ACHN (cell line): ENCODE data around the gene ABCA2.

Experiments used
- DNase-seq: peaks from one replicate; pipeline ENCODE4 v3.0.0-alpha.2; 2015
- in situ Hi-C: cut with HindIII; loops from 2 replicates; pipeline ENCODE4 v1.10.0; 2017; ENCODE audit warnings: low sequenced_read_pairs, low pct_ligation_motif_present, low pct_unique_long_range_greater_than_20kb

The ABCA2 gene

GRCh38 chr9:136978073-136978864 is 49.8 kb downstream of the ABCA2 start:
- peak; percentile 31 for DNase-seq
- in situ Hi-C loops, result no loop called here

DNA sequence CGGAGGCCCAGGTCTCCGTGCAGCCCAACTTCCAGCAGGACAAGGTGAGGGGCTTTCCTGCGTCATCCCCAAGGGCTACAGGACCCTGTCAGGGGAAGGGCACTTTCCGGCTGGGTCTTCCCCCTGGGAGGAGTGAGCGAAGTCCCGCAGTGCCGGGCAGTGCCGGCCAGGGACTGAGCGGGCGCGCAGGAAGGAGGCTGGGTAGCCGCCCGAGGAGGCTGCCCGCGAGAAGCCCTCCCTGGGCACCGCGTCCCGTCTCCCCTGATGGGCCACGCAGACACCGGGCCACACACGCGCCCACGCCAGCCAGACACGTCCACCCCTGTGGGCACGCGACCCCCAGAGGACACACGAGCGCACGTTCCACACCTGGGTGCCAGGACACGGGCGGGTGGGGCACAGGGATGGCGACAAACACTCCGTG is 50.4 kb downstream of the ABCA2 start:
- in situ Hi-C loops, result no loop called here
- no peak for DNase-seq

GRCh38 chr9:136977223-136977622 is 50.8 kb downstream of the ABCA2 start, which contains the start of gene PTGDS:
PTGDS (plus strand) TSS chr9:136977504; CDS start chr9:136977579, 75 bp downstream.
- no peak for DNase-seq
- in situ Hi-C loops, result no loop called here

GRCh38 chr9:136975644-136976043 is 52.4 kb downstream of the ABCA2 start:
- in situ Hi-C loops, result no loop called here
- no peak for DNase-seq

- in situ Hi-C loops, result no loop called here
- no peak for DNase-seq
Measured at GRCh38 chr9:136974817-136975535, 53.1 kb downstream of the ABCA2 start.

- in situ Hi-C loops, result no loop called here
- no peak for DNase-seq
Measured at GRCh38 chr9:136973618-136974617, 54.1 kb downstream of the ABCA2 start.

GRCh38 chr9:136972743-136973142 is 55.3 kb downstream of the ABCA2 start:
- in situ Hi-C loops, result no loop called here
- DNase-seq, result no peak

- in situ Hi-C loops, result no loop called here
- no peak for DNase-seq
Measured at GRCh38 chr9:136972335-136972734, 55.7 kb downstream of the ABCA2 start.

DNA sequence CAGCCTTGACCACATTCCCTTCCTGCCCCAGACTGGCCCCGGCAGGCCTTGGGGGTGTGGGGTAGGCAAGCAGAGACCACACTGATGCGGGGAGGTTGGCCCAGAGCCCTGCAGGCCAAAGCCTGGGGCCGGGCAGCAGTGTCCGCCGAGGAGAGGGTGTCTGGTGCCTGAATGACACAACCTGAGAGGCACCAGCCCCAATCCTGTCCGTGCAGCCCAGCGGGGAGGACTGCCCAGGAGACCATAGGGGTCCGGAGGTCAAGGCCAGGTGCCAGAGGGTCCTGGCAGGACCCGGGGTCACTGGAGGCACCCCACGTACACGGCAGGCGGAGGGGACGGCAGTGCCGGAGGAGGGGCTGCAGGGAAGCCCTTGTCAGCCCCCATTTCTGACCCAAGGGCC is 56.3 kb downstream of the ABCA2 start:
- DNase-seq, result no peak
- in situ Hi-C loops, result no loop called here

- in situ Hi-C loops, result no loop called here
- no peak for DNase-seq
Measured at GRCh38 chr9:136970361-136970760, 57.7 kb downstream of the ABCA2 start.

DNA sequence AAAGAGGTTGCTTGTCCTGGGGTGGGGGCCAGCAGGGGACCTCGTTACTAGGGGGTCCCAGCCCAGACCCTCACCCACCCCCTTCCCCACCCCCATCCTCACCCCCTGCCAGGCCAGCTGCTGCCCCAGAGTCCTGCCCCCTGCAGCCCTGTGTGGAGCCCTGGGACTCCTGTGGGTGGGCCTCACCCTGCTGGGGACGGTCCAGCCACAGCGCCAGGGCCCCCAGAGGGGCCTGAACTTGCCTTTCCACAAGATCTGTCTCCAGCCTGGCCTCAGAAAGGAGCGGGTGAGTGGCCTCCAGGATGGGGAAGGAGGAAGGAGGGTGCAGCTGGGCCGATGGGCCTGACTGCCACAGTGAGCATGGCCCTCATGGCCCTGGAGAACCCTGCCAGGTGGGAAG is 58.3 kb downstream of the ABCA2 start:
- DNase-seq, result no peak
- in situ Hi-C loops, result no loop called here

- in situ Hi-C loops, result no loop called here
- no peak for DNase-seq
Measured at GRCh38 chr9:136969150-136969549, 58.9 kb downstream of the ABCA2 start.

- in situ Hi-C loops, result no loop called here
- no peak for DNase-seq
Measured at GRCh38 chr9:136968333-136969127, 59.5 kb downstream of the ABCA2 start.

DNA sequence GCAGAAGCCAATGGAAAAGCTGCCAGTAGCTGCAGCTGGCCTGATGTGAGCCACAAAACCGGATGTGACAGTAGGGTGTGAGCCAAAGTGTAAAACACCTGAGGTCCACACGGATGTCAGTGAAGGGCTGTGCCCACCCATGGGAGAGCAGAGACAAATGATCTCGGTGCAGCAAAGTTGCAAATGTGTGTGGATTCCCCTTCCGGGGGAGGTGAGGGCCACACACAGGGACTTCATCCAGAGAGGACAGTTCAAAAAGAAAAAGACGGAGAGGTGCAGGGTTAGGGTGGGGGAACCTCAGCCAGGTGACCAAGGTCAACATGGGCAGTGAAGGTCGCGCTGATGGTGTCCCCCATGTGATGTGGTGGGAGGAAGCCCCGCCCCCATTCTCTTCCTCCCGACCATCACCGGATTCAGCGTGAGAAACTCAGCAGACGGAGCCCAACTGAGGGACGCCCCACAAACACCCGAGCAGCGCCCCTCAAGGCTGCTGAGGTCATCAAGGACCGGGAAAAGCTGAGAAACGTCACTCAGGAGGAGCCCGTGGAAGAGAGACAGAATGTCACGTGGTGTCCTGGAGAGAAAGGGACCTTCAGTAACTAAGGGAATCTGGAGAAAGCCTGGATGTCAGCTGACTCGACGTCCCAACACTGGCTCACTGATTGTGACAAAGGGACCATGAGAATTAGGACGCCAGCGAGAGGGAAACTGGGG is 62.1 kb downstream of the ABCA2 start:
- DNase-seq, result no peak

DNA sequence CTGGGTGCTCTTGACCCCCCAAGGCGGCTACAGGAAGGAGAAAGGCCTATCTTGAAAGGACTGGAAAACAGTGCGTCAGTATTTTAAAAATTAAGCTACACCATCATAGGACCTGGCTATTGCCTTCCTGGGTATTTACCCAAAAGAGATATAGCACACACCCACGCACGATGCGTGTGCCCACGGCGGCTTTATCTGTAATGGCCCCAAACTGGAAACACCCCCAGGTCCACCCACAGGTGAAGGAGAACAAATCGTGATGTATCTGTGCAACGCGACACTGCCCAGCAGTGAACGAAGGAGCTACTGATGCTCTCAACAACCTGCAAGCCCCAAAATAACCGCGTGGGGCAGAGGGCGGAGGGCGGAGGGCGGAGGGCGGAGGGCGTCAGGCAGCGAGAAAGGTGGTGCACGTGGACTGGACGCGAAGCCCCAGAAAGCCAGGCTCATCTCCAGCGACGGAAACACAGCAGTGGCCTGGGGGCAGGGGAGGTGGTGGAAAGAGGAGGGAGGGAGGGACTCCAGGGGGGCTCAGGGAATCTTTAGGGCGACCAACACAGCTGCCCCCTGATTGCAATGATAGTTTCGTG is 63.1 kb downstream of the ABCA2 start:
- in situ Hi-C loops, result no loop called here
- DNase-seq, result no peak

More for the DNA sequence above, 62.1 kb downstream of the ABCA2 start:
- in situ Hi-C loops, result no loop called here

- no peak for DNase-seq
- in situ Hi-C loops, result no loop called here
Measured at GRCh38 chr9:136964171-136964689, 63.8 kb downstream of the ABCA2 start.

- in situ Hi-C loops, result no loop called here
- no peak for DNase-seq
Measured at GRCh38 chr9:136963751-136964150, 64.3 kb downstream of the ABCA2 start.
